HEK293 (cell line): ENCODE data around the gene HID1.

ENCODE experiments used
- CTCF ChIA-PET: fragments of 350-600 bp; formaldehyde crosslinking; extraction: SDS; loops from one replicate; lab custom pipeline; 2021; ENCODE audit warnings: antibody characterized with exemption; lab: Yijun Ruan, JAX
- POLR2A ChIA-PET: fragments of 300-600 bp; formaldehyde crosslinking; extraction: SDS; loops from one replicate; lab custom pipeline; 2020; ENCODE audit warnings: antibody characterized with exemption, inconsistent platforms; lab: Yijun Ruan, JAX
- H3K27ac ChIP-seq: fragments of 200-500 bp; sonication (Bioruptor generic); 2 replicates; pipeline ENCODE4 v1.5.1; 2014; ENCODE audit warnings: low read depth, low read length, control low read depth, inconsistent platforms; ENCODE audit errors: extremely low read depth
- H3K36me3 ChIP-seq, 2 experiments: fragments of 200-500 bp in 1 of 2; sonication (Bioruptor generic) in 1 of 2; 1 replicate in 1 of 2; 2 replicates in 1 of 2; pipeline ENCODE4 v1.5.1; 2014 to 2017; ENCODE audit warnings: inconsistent platforms in 2 of 2, low read length in 2 of 2; ENCODE audit not compliant: control insufficient read depth in 2 of 2, insufficient read depth in 1 of 2
- H3K4me1 ChIP-seq: fragments of 200-500 bp; sonication (Bioruptor generic); 2 replicates; pipeline ENCODE4 v1.5.1; 2014; ENCODE audit warnings: mild to moderate bottlenecking, low read length, inconsistent platforms; ENCODE audit not compliant: control insufficient read depth, insufficient read depth
- H3K4me3 ChIP-seq: 2 replicates; pipeline ENCODE4 v1.5.1; 2011; ENCODE audit warnings: low read depth, mild to moderate bottlenecking, control low read depth, low read length, moderate library complexity
- H3K9me3 ChIP-seq: fragments of 200-500 bp; sonication (Bioruptor generic); 2 replicates; pipeline ENCODE4 v1.5.1; 2014; ENCODE audit warnings: low read depth, low read length, inconsistent platforms; ENCODE audit not compliant: control insufficient read depth, insufficient read depth
- KLF1 ChIP-seq: fragments of 450-650 bp; formaldehyde crosslinking; IDR thresholded peaks from 2 replicates; pipeline ENCODE4 v1.5.1; 2016; ENCODE audit warnings: missing biosample characterization, missing genetic modification characterization
- KLF9 ChIP-seq: fragments of 450-650 bp; formaldehyde crosslinking; IDR thresholded peaks from 2 replicates; pipeline ENCODE4 v1.5.1; 2016; ENCODE audit warnings: missing biosample characterization, missing genetic modification characterization, low read depth
- SCRT1 ChIP-seq: fragments of 450-650 bp; formaldehyde crosslinking; IDR thresholded peaks from 2 replicates; pipeline ENCODE4 v1.5.1; 2016; ENCODE audit warnings: missing biosample characterization, missing genetic modification characterization, borderline replicate concordance
- SP2 ChIP-seq: fragments of 450-650 bp; formaldehyde crosslinking; IDR thresholded peaks from 2 replicates; pipeline ENCODE4 v1.5.1; 2016; ENCODE audit warnings: missing biosample characterization, missing genetic modification characterization
- TCF7L2 ChIP-seq: IDR thresholded peaks from 2 replicates; pipeline ENCODE4 v1.6.1; 2011; ENCODE audit warnings: low read depth, mild to moderate bottlenecking, inconsistent platforms, low read length, moderate library complexity, borderline replicate concordance
- ZBTB21 ChIP-seq: fragments of 450-650 bp; formaldehyde crosslinking; IDR thresholded peaks from 2 replicates; pipeline ENCODE4 v1.5.1; 2017; ENCODE audit warnings: missing biosample characterization, missing genetic modification characterization
- ZBTB48 ChIP-seq: fragments of 450-650 bp; formaldehyde crosslinking; IDR thresholded peaks from 2 replicates; pipeline ENCODE4 v1.5.1; 2016; ENCODE audit warnings: missing biosample characterization, missing genetic modification characterization
- ZFHX2 ChIP-seq: fragments of 450-650 bp; formaldehyde crosslinking; conservative IDR thresholded peaks from 2 replicates; pipeline ENCODE4 v1.5.1; 2016; ENCODE audit warnings: missing biosample characterization, missing genetic modification characterization
- ZFP69B ChIP-seq: fragments of 450-650 bp; formaldehyde crosslinking; IDR thresholded peaks from 2 replicates; pipeline ENCODE4 v1.5.1; 2016; ENCODE audit warnings: missing biosample characterization, missing genetic modification characterization
- ZIC2 ChIP-seq: fragments of 450-650 bp; formaldehyde crosslinking; IDR thresholded peaks from 2 replicates; pipeline ENCODE4 v1.5.1; 2016; ENCODE audit warnings: missing biosample characterization, missing genetic modification characterization
- ZNF221 ChIP-seq: fragments of 450-650 bp; formaldehyde crosslinking; IDR thresholded peaks from 2 replicates; pipeline ENCODE4 v1.5.1; 2017; ENCODE audit warnings: missing biosample characterization, missing genetic modification characterization, borderline replicate concordance
- ZNF223 ChIP-seq: fragments of 450-650 bp; formaldehyde crosslinking; IDR thresholded peaks from 2 replicates; pipeline ENCODE4 v1.5.1; 2016; ENCODE audit warnings: missing biosample characterization, missing genetic modification characterization
- ZNF24 ChIP-seq: fragments of 450-650 bp; formaldehyde crosslinking; IDR thresholded peaks from 2 replicates; pipeline ENCODE4 v1.5.1; 2016; ENCODE audit warnings: missing biosample characterization, missing genetic modification characterization
- ZNF426 ChIP-seq: fragments of 450-650 bp; formaldehyde crosslinking; IDR thresholded peaks from 2 replicates; pipeline ENCODE4 v1.5.1; 2017; ENCODE audit warnings: missing biosample characterization, missing genetic modification characterization, mild to moderate bottlenecking, inconsistent platforms, moderate library complexity
- ZNF433 ChIP-seq: fragments of 450-650 bp; formaldehyde crosslinking; IDR thresholded peaks from 2 replicates; pipeline ENCODE4 v1.5.1; 2016; ENCODE audit warnings: missing biosample characterization, missing genetic modification characterization, low read depth
- ZNF621 ChIP-seq: fragments of 450-650 bp; formaldehyde crosslinking; IDR thresholded peaks from 2 replicates; pipeline ENCODE4 v1.5.1; 2017; ENCODE audit warnings: missing biosample characterization, missing genetic modification characterization
- ZNF624 ChIP-seq: fragments of 450-650 bp; formaldehyde crosslinking; IDR thresholded peaks from 2 replicates; pipeline ENCODE4 v1.5.1; 2017; ENCODE audit warnings: missing biosample characterization, missing genetic modification characterization
- ZNF792 ChIP-seq: fragments of 450-650 bp; formaldehyde crosslinking; IDR thresholded peaks from 2 replicates; pipeline ENCODE4 v1.5.1; 2016; ENCODE audit warnings: missing biosample characterization, missing genetic modification characterization
- ZNF830 ChIP-seq: fragments of 450-650 bp; IDR thresholded peaks from 2 replicates; pipeline ENCODE4 v1.5.0; 2018; ENCODE audit warnings: missing biosample characterization, missing genetic modification characterization, low read depth, mild to moderate bottlenecking, moderate library complexity
- TF ChIP-seq, protein P1 (sequence below): fragments of 450-650 bp; formaldehyde crosslinking; IDR thresholded peaks from 2 replicates; pipeline ENCODE4 v1.5.1; 2016; ENCODE audit warnings: missing biosample characterization, missing genetic modification characterization
- TF ChIP-seq, protein P2 (sequence below): fragments of 450-650 bp; formaldehyde crosslinking; IDR thresholded peaks from 2 replicates; pipeline ENCODE4 v1.5.1; 2016; ENCODE audit warnings: missing biosample characterization, missing genetic modification characterization
- TF ChIP-seq, protein P3 (sequence below): fragments of 450-650 bp; formaldehyde crosslinking; IDR thresholded peaks from 2 replicates; pipeline ENCODE4 v1.5.0; 2017; ENCODE audit warnings: missing biosample characterization, missing genetic modification characterization, borderline replicate concordance
- TF ChIP-seq, protein P4 (sequence below): IDR thresholded peaks from 2 replicates; pipeline ENCODE4 v1.6.1; 2011; ENCODE audit warnings: mild to moderate bottlenecking, low read depth, low read length, borderline replicate concordance
- TF ChIP-seq, protein P5 (sequence below): fragments of 450-650 bp; formaldehyde crosslinking; IDR thresholded peaks from 2 replicates; pipeline ENCODE4 v1.5.1; 2016; ENCODE audit warnings: missing biosample characterization, missing genetic modification characterization, borderline replicate concordance

HID1 gene

DNA sequence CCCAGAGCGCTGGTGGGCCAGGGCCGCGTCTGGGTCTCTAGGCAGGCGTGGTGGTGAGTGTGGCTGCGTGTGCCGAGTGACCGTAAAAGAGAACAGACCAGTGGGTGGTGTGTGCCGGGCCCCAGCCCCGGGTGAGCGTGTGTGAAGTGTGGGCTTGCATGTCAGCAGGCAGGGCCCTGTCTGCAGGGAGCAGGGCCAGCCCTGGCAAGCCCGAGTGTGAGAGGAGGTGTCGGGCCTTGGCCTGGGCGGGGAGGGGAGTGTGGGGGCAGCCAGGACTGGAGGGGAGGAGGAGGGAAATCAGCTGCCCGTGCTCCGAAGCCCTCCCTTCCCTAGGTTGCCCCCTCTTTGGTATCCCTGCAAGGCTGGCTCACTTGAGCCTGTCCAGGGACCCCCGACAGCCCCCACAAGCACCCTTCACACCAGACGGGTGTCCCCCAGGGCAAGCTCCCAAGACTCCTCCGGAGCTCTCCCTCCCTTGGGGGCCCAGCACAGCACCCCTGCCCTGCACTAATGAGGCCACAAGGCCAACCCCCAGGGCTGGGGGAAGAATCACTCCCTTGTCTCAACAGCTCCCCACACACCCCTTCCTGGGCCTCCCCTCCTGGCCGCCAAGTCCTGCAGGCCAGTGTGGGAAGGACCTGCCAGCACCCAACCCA is 51.4 kb downstream of the HID1 start (continued):
- TF ChIP-seq ZIC2 (peak; percentile 87), ZFHX2 (tag by site-specific recombination) (peak; percentile 92), ZBTB48 (tag by site-specific recombination) (peak; percentile 31; the same call in 1 of the 2 replicates), SP2 (tag by site-specific recombination) (peak; percentile 16)
- TF ChIP-seq, protein P1, sequence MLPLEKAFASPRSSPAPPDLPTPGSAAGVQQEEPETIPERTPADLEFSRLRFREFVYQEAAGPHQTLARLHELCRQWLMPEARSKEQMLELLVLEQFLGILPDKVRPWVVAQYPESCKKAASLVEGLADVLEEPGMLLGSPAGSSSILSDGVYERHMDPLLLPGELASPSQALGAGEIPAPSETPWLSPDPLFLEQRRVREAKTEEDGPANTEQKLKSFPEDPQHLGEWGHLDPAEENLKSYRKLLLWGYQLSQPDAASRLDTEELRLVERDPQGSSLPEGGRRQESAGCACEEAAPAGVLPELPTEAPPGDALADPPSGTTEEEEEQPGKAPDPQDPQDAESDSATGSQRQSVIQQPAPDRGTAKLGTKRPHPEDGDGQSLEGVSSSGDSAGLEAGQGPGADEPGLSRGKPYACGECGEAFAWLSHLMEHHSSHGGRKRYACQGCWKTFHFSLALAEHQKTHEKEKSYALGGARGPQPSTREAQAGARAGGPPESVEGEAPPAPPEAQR (tag by site-specific recombination) = no peak
- TF ChIP-seq, protein P2, sequence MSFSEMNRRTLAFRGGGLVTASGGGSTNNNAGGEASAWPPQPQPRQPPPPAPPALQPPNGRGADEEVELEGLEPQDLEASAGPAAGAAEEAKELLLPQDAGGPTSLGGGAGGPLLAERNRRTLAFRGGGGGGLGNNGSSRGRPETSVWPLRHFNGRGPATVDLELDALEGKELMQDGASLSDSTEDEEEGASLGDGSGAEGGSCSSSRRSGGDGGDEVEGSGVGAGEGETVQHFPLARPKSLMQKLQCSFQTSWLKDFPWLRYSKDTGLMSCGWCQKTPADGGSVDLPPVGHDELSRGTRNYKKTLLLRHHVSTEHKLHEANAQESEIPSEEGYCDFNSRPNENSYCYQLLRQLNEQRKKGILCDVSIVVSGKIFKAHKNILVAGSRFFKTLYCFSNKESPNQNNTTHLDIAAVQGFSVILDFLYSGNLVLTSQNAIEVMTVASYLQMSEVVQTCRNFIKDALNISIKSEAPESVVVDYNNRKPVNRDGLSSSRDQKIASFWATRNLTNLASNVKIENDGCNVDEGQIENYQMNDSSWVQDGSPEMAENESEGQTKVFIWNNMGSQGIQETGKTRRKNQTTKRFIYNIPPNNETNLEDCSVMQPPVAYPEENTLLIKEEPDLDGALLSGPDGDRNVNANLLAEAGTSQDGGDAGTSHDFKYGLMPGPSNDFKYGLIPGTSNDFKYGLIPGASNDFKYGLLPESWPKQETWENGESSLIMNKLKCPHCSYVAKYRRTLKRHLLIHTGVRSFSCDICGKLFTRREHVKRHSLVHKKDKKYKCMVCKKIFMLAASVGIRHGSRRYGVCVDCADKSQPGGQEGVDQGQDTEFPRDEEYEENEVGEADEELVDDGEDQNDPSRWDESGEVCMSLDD = peak; percentile 39; the same call in 1 of the 2 replicates

DNA sequence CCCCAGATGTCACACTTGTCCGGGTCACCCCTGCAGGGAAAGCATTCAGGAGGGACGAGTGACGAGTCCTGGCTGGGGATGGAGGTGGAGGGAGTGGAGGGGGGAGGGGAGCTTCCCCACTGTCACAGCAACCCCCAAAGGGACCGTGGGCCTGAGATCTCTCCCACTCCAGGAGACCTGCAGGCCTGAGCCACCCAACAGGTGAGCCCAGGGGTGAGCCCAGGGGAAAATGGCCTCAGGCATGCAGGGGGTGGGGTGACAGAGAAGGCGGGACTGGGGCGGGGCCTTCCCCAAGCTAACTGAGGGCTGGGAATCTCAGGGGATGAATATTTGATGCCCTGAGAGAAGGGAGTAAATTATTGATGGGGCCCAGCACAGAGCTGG is 51.9 kb downstream of the HID1 start:
- Histone ChIP-seq H3K36me3 (peaks cover 0 to 5% of the 10 kb centered on the region in 2 experiments; a peak in 1 of 3 replicates), H3K4me3 (no peak overlapping the region), H3K4me1 (no peaks in the 10 kb centered on the region), H3K9me3 (no peaks in the 10 kb centered on the region), H3K27ac (no peak overlapping the region)
- ChIA-PET CTCF (interaction anchor here (0.5 to 6.3 kb wide), 6 partner anchors 10 to 266 kb away, joined by 3 to 69 read pairs (median 4); no protein-coding TSS in a partner anchor), POLR2A (interaction anchor here (1.6 kb wide), 1 partner anchor 48 kb away, joined by 3 read pairs; the partner anchor contains the start of gene FDXR)
- TF ChIP-seq ZFP69B (no peak), ZNF433 (tag by site-specific recombination) (no peak), ZNF792 (no peak), ZNF621 (tag by site-specific recombination) (no peak), ZNF24 (tag by site-specific recombination) (no peak), ZNF221 (no peak), SCRT1 (tag by site-specific recombination) (peak; percentile 62; the same call in 1 of the 2 replicates), SP2 (tag by site-specific recombination) (0 out of 2 replicates have a peak, but pooled peaks have one; percentile 7), ZNF830 (tag by site-specific recombination) (no peak), ZNF624 (tag by site-specific recombination) (no peak), ZBTB21 (no peak), ZNF223 (tag by site-specific recombination) (no peak), ZNF426 (no peak), KLF9 (tag by site-specific recombination) (0 out of 2 replicates have a peak, but pooled peaks have one; percentile 28), TCF7L2 (no peak), KLF1 (tag by site-specific recombination) (peak; percentile 45; the same call in 1 of the 2 replicates)
- TF ChIP-seq, protein P3, sequence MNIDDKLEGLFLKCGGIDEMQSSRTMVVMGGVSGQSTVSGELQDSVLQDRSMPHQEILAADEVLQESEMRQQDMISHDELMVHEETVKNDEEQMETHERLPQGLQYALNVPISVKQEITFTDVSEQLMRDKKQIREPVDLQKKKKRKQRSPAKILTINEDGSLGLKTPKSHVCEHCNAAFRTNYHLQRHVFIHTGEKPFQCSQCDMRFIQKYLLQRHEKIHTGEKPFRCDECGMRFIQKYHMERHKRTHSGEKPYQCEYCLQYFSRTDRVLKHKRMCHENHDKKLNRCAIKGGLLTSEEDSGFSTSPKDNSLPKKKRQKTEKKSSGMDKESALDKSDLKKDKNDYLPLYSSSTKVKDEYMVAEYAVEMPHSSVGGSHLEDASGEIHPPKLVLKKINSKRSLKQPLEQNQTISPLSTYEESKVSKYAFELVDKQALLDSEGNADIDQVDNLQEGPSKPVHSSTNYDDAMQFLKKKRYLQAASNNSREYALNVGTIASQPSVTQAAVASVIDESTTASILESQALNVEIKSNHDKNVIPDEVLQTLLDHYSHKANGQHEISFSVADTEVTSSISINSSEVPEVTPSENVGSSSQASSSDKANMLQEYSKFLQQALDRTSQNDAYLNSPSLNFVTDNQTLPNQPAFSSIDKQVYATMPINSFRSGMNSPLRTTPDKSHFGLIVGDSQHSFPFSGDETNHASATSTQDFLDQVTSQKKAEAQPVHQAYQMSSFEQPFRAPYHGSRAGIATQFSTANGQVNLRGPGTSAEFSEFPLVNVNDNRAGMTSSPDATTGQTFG = no peak
- TF ChIP-seq, protein P4, sequence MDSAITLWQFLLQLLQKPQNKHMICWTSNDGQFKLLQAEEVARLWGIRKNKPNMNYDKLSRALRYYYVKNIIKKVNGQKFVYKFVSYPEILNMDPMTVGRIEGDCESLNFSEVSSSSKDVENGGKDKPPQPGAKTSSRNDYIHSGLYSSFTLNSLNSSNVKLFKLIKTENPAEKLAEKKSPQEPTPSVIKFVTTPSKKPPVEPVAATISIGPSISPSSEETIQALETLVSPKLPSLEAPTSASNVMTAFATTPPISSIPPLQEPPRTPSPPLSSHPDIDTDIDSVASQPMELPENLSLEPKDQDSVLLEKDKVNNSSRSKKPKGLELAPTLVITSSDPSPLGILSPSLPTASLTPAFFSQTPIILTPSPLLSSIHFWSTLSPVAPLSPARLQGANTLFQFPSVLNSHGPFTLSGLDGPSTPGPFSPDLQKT = no peak
- TF ChIP-seq, protein P5, sequence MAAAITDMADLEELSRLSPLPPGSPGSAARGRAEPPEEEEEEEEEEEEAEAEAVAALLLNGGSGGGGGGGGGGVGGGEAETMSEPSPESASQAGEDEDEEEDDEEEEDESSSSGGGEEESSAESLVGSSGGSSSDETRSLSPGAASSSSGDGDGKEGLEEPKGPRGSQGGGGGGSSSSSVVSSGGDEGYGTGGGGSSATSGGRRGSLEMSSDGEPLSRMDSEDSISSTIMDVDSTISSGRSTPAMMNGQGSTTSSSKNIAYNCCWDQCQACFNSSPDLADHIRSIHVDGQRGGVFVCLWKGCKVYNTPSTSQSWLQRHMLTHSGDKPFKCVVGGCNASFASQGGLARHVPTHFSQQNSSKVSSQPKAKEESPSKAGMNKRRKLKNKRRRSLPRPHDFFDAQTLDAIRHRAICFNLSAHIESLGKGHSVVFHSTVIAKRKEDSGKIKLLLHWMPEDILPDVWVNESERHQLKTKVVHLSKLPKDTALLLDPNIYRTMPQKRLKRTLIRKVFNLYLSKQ (tag by site-specific recombination) = no peak
